NCI-H526 (cell line): Measurements from ENCODE around the gene RAPGEF4.

Experiments used
- DNase-seq, 2 experiments: peaks; one replicate each; lab custom pipeline; 2025; lab: John Stamatoyannopoulos, UW

RAPGEF4 gene

GRCh38 chr2:172905937-172906811 is 170.5 kb downstream of the RAPGEF4 start:
- DNase-seq: no peak

DNA sequence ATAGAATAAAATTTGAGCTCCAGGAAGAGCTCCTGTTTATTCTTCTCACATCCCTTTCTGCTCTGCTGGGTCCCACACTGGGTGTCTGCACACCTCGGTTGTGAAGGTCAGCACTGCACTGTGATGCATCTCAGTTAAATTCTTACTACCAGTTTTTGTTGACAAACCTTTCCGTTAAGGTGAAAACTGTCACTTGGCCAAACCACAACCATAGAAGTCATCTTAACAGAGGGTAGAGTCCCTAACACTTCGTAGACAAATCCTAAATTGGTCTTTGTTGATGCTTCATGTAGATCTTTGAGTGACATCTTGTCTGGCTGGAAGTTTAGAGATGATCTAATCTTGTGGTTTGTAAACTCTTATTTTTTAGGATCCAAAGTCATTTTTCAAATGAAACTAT is 172.6 kb downstream of the RAPGEF4 start:
- DNase-seq: no peak

GRCh38 chr2:172909454-172909853 is 173.8 kb downstream of the RAPGEF4 start:
- no peak for DNase-seq

- no peak for DNase-seq
These were observed 176.6 kb downstream of the RAPGEF4 start for GRCh38 chr2:172912266-172912665.

GRCh38 chr2:172914341-172915008 is 178.8 kb downstream of the RAPGEF4 start:
- no peak for DNase-seq

- DNase-seq: no peak
These were observed 182.1 kb downstream of the RAPGEF4 start for GRCh38 chr2:172917716-172918115.

DNA sequence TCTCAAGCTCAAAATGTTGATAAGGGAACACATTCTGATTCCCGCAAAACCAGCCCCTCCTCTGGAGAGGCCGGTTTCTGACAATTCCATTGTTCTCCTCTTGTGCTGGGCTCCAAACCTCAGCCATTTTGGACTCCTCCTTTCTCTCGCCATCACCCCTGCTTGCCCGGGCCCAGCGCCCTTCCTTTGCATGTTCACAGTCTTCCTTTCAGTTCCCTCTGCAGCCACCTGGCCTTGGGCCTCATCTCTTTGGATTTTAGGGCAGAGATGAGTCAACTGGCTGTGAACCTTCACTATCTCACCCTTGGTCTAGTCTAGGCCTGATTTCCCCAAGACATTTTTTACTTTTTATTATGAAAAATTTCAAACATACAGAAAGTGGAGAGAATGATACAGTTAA is 184.1 kb downstream of the RAPGEF4 start:
- DNase-seq: no peak

- DNase-seq: no peak
These were observed 186.0 kb downstream of the RAPGEF4 start for GRCh38 chr2:172921532-172922236.

DNA sequence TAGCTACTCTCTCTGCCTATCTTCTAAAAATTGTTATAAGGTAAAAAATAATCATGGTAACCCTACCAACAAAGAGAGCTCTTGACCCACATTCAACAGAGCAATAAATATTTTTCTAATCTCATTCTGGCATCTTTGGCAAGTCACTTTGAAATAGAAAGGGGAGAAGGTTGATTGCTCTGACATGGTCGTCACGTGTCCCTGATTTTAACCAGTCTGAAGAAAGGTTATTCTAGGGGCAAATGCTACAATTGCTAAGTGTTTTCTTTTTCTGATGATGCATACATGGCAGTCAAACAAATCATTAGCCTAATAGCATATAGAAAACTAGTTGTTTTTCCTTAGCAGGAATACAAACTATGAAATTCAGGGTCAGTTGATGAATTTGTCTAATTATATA is 186.7 kb downstream of the RAPGEF4 start:
- DNase-seq: no peak

- no peak for DNase-seq
These were observed 187.2 kb downstream of the RAPGEF4 start for GRCh38 chr2:172922815-172923214.

GRCh38 chr2:172924097-172924660 is 188.5 kb downstream of the RAPGEF4 start:
- DNase-seq: no peak

- no peak for DNase-seq
These were observed 190.0 kb downstream of the RAPGEF4 start for GRCh38 chr2:172925600-172925999.

DNA sequence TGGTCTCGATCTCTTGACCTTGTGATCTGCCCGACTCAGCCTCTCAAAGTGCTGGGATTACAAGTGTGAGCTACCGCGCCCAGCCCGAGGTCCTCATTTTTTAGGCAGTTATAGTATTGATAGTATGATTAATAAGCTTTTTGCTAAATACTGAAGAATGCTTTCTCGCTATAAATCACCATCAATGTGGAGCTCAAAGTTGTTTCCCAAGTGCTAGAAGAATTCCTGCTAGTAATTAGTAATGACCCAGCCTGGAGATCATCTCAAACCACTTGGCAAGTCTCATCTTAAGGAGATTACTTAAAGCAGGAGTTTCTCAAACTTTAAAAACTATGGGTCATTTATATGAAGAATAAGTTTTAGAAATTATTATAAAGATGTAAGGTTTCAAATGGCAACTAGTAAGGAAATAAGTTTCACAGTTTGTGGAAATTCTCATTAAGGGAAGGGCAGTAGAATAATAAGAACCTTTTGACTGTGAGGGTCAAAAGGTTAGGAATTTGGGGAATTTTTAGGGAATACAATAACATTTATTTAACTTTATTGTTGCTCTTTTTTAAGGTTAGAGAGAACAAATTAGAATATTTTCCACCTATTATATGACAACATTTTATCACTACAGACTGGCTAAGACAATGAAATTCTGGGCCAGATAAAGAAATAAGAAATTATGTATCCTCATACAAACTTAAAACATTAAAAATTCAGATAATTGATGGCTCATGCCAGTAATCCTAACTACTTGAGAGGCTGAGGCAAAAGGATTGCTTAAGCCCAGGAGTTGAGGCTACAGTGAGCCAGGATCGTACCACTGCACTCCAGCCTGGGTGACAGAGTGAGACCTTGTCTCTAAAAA is 191.4 kb downstream of the RAPGEF4 start:
- no peak for DNase-seq

DNA sequence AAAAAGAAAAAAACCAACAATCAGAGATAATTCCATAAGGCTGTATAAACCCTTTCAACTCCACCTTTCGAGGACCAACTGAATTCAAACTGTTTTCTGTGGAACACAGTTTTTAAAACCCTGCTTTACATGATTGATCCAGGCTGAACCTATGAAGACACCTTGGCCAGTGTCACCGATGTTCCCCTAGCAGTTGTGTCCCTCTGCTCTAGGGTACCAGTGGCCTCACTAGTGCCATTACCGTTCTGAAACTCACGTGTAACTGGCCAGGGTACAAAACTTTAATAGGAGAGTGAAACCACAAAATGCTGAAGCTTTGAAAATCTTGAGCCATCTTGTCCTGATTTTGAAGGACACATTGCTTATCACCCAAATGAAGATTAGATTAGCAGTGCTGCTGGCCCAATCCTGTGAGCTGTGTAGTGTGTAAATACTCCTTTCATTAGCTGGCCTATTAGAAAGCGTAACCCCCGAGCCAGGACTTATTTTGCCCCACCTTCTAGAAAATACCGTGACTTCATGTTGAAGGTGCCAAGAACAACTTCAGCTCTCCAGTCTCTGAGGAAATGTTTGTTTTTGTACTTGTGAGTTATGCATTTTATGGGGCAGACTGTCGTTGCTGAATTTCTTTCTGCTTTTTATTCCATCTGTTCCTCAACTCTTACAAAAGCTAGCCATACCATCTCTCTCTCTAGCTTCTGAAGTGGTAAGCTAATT is 192.2 kb downstream of the RAPGEF4 start:
- DNase-seq: no peak

- DNase-seq: no peak
These were observed 193.1 kb downstream of the RAPGEF4 start for GRCh38 chr2:172928756-172929155.

DNA sequence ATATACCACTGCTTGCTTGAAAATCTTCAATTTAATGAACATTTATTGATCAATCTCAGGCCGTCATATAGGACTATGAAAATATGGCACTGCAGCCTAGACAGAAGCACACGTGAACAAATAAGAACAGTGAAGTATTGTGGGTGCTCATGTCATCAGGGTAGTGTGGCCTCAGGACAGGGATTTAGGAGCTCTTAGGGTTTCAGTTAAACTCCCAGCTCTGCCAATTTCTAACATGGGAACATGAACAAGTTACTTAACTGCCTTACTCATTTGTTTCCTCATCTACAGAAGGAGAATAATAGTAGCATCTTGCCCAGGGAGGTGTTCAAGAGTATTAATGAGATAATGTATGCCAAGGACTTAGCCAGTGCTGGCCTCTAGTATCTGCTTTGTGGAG is 194.0 kb downstream of the RAPGEF4 start:
- DNase-seq: no peak

DNA sequence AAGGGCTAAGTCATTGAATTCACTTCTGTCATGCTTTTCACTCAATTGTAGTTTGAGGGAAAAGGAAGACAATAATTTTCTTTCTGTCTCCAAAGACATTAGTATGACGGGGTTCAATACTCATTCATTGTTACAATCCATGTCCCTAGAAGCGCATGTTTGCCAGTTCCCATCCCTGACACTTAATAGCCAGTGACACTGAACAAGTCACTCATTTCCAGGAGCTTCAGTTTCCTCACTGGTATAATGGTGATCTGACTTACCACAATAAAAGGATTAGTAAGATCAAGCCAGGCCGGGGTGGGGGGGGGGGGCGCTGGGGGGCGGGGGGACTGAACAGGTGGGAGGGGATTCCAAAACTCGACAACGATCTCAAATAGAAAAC is 195.2 kb downstream of the RAPGEF4 start:
- DNase-seq: peak; percentile 66 to 75

- DNase-seq: peak; percentile 73 to 84
These were observed 195.7 kb downstream of the RAPGEF4 start for GRCh38 chr2:172931256-172931894.

DNA sequence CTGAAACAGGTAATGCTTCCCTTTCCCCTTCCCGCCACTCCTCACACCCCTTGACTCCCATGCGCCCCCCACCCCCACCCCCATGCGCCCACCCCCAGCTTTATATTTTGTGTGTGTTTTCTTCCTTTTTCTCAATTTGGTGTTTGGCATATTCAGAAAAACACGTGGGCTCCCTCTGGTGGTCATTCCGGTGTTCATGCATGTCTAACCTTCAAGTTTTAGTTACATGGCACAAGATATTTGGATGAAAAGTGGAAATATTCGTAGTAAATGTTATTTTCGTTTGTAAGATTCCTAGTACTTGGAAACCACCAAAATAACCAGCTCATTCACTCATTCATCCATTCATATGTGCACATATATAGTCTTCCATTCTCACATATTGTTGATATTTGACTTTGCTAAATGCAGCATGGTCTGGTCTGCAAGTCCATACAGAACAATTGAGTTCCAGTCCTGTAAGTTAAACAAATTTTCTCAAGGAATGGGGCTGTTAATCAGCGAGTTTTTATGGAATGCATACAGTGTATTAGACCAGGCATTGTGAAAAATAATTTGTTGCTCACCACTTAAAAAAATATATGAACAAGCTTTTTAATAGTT is 196.4 kb downstream of the RAPGEF4 start:
- peak; percentile 33 to 80 for DNase-seq
